Colon (tissue), 2 donors: ENCODE measurements around the gene TEX12.

Experiments
- FAIRE-seq: peaks from 2 replicates; lab custom pipeline; 2012; peaks lifted over from hg19 to GRCh38; lab: Jason Lieb, UNC
- donor health status: control.
- donor health status: control.

Gene TEX12

DNA sequence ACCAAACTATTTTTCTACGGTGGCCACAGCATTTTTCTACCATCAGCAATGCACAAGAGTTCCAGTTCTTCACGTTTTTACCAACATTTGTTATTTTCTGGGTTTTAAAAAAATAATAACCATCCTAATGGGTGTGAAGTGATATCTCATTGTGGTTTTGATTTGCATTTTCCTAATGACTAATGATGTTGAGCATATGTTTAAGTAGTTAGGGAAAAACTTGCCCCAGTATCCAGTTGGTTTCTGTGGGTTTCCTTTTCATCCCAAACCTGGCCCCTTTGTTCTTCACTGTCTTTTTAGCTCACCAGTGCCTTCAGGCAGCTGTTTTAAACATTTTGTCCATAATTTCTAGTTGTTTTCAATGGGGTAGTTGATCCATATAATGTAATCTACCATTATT lies 44.4 kb downstream of the TEX12 start:
- FAIRE-seq: no peak

DNA sequence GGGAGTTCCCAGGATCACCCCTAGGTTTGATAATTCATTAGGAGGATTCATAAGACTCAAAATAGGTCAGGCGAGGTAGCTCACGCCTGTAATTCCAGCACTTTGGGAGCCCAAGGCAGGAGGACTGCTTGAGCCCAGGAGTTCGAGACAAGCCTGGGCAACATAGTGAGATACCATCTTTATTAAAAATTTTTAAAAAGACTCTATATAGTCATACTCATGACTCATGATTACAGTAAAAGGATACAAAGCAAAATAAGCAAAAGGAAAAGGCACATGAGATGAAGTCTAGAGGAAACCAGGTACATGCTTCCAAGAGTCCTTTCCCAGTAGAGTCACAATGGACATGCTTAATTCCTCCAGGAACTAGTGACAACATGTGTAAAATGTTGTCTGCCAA lies 45.1 kb downstream of the TEX12 start:
- FAIRE-seq: no peak

DNA sequence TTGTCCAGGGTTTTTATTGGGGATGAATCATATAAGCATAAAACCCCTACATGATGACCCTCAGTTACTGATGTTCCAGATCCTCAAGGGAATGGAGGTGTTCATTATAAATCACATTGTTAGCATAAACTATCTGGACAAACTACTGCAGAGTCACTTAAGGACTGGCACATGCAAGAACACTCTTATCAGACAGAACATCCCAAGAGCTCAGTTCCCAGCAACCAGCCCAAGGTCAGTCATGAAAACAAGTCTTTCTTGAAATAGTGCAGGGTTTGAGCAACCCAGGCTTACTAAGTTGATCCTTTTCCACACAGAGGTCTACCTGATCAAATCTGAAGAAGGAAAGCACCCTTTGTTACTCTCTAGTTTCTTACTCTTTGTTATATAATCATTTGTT lies 45.5 kb downstream of the TEX12 start:
- FAIRE-seq: no peak

DNA sequence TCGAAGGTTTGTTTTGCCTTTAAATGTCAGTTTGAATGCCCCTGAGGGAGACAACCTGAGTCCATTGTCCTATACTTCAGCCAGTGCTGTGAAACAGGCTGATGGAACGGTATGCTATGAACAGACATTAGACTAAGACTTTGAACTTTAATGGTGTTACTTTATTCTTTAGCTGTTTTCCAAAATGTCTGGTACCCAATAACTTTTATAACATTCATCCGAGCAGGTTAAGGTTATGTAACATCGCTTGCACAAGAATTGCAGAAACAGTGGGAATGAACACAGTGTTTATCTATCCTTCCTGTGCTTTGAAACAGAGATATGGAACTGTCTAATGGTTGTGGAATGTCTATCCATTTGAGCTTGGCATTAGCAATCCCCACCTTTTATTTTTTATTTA lies 46.6 kb downstream of the TEX12 start:
- no peak for FAIRE-seq

DNA sequence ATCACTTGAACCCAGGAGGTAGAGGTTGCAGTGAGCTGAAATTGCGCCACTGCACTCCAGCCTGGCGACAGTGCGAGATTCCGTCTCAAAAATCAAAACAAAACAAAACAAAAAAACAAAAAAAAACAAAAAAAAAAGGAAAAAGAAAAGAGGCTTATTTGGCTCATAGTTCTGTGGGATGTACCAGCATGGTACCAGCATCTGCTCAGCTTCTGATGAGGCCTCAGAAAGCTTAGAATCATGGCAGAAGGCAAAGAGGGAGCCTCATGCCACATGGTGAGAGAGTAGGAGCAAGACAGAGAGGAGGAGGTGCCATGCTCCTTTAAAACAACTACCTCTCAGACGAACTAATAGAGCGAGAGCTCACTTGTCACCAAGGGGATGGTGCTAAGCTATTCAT lies 48.4 kb downstream of the TEX12 start:
- no peak for FAIRE-seq

DNA sequence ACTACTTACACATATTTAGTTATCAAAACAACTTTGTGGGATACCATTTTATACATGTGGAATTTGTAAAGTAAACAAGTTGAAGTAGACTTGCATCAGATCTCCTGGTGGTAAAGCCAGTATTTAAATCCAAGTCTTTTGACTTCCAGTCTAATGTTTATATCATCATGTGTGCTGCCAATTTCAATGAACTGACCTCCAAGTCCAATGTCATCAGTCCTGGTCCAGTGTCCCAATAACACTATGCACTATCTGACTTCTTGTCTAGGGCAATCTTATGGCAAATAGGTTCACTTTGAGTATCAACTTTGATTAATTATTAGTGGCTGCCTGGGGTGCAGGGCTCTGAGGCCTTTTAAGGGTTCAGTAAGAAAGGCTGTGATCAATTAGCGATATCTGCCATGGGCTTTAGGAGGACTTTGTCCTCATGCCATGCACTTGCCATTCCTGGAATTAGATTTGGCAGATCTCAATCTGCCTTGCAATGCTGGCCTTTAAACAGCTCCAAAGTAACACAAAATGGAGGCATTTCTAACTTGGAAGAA lies 49.5 kb downstream of the TEX12 start:
- no peak for FAIRE-seq

DNA sequence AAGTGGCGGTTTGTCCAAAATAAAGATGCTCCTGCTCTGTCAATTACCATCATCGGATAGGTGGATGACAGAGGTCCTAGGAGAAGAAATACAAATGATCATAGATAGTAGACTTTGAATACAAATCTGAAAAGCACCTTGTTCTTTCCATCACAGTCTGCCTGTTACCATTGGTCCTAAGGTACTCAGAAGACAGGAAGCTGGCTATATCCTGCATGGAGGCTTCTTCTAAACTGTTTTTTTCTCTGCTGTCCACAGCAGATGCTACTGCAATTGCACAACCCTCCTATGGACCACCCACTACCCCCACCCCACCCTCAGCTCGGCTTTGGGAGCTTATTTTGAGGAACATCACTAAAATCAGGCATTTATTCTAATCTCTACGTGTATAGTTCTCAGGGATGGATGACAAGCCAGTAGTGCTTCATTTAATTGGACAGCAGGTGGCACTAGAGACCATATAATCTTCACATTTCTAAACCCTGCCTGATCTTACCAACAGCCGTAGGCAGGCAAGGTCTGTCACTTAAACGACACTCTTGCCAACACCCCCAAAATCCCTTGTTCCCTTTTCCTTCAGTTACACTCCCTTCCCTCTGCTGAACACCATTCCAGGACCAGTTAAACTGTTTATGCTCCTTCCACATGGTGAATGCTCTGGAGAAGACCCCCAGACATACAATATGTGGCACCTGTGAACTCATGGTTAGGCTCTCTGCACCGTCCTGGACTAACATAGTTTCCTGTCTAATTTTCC lies 52.5 kb downstream of the TEX12 start:
- no peak for FAIRE-seq

DNA sequence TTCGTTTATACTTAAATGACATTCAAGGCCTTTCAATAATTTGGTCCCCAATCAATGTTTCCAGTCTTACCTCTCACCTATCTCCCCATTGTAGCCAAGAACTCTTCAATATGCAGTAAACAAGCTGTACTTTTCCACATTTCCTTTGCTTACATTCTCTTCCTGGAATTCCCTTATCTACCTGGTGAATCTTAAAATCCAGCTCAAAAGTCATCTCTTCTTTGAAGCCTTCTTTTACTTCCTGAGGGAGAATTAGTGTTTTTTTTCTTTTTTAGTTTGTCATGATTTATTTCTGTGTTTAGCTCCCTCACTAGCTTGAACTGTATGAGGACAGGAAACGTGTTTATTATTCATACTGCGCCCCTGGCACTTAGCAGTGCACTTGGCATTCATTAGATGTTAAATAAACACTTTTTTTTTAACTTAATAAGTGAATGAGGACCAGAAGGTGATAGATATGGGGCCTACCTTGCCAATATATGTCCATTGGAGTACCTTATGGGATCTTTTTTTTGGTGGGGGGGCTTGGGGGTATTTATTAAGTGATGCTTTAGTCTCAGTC lies 54.2 kb downstream of the TEX12 start:
- no peak for FAIRE-seq
